Measurements from ENCODE around the gene SYNGR4.
"Not testable (repeated sequence)": the region's sequence is repeated elsewhere in the genome, so short reads cannot be mapped to it uniquely, and the experiment has no call there.

SYNGR4 gene

GRCh38 chr19:48371771-48372170, 7.6 kb downstream of the SYNGR4 start:
- DNase-seq, result not testable (repeated sequence)

GRCh38 chr19:48372904-48373303, 8.7 kb downstream of the SYNGR4 start:
- no peak for DNase-seq

GRCh38 chr19:48373567-48373966, 9.4 kb downstream of the SYNGR4 start:
- DNase-seq, result no peak

GRCh38 chr19:48378194-48378570, 14.0 kb downstream of the SYNGR4 start:
- no peak for DNase-seq

- DNase-seq, result no peak
These were observed 14.9 kb downstream of the SYNGR4 start for GRCh38 chr19:48379058-48379457.

- no peak for DNase-seq
These were observed 17.2 kb downstream of the SYNGR4 start for GRCh38 chr19:48381178-48381950.

GRCh38 chr19:48382286-48382685, 18.1 kb downstream of the SYNGR4 start:
- DNase-seq, result no peak

GRCh38 chr19:48385461-48386087, 21.4 kb downstream of the SYNGR4 start:
- no peak for DNase-seq

GRCh38 chr19:48386981-48387380, 22.8 kb downstream of the SYNGR4 start:
- no peak for DNase-seq

GRCh38 chr19:48390188-48391099, 26.3 kb downstream of the SYNGR4 start:
- peak; percentile 32 to 74 (median 38) for DNase-seq

GRCh38 chr19:48391100-48392005, 27.2 kb downstream of the SYNGR4 start, which contains the start of gene KDELR1:
Gene KDELR1 (minus strand): TSS chr19:48391551. CDS start chr19:48391358, 193 bp downstream.
- DNase-seq, result peak; percentile 56 to 68 (median 61)

- DNase-seq, result not testable (repeated sequence)
These were observed 27.8 kb downstream of the SYNGR4 start for GRCh38 chr19:48392006-48392344.

GRCh38 chr19:48392860-48393558, 28.8 kb downstream of the SYNGR4 start:
- no peak for DNase-seq

- DNase-seq, result peak in 1 of 5 experiments; percentile 21
These were observed 29.6 kb downstream of the SYNGR4 start, which contains the start of gene GRIN2D for GRCh38 chr19:48393559-48394330. Gene GRIN2D (plus strand): TSS chr19:48393668. CDS start chr19:48398393, 4,725 bp downstream.

- no peak for DNase-seq
These were observed 30.4 kb downstream of the SYNGR4 start for GRCh38 chr19:48394331-48395169.

- DNase-seq, result no peak
These were observed 30.9 kb downstream of the SYNGR4 start for GRCh38 chr19:48395170-48395455.

GRCh38 chr19:48395499-48395898, 31.3 kb downstream of the SYNGR4 start:
- DNase-seq, result no peak

- DNase-seq, result no peak
These were observed 32.1 kb downstream of the SYNGR4 start for GRCh38 chr19:48396016-48396823.

- no peak for DNase-seq
These were observed 32.6 kb downstream of the SYNGR4 start for GRCh38 chr19:48396824-48397176.
